Peyer's patch (tissue), 4 donors: ENCODE results near the gene TCIRG1. TPM values are rescaled to one million over a fixed set of nuclear protein-coding genes. Genes with fewer than 3 reads are reported as not detected.

Experiments used
- DNase-seq, 3 donors: peaks; one replicate each; pipeline ENCODE4 v3.0.0-alpha.2; 2017 to 2019
- H3K27ac ChIP-seq, 4 donors: fragments of 200-600 bp; sonication (generic); one replicate each; pipeline ENCODE4 v1.5.1; 2016 to 2019
- H3K27me3 ChIP-seq, 2 donors: fragments of 200-600 bp; sonication (generic); one replicate each; pipeline ENCODE4 v1.5.1; 2019
- H3K36me3 ChIP-seq, 3 donors: fragments of 200-600 bp; sonication (generic); one replicate each; pipeline ENCODE4 v1.5.1; 2016 to 2019
- H3K4me1 ChIP-seq, 4 donors: fragments of 200-600 bp; sonication (generic); one replicate each; pipeline ENCODE4 v1.5.1; 2016 to 2019
- H3K4me3 ChIP-seq, 4 donors: fragments of 200-600 bp; sonication (generic); 1 replicate in 3 of 4; 2 replicates in 1 of 4; pipeline ENCODE4 v1.5.1; 2016 to 2019; ENCODE audit warnings: mild to moderate bottlenecking in 1 of 4
- H3K9me3 ChIP-seq, 4 donors: fragments of 200-600 bp; sonication (generic); one replicate each; pipeline ENCODE4 v1.5.1; 2016 to 2019; ENCODE audit warnings: mild to moderate bottlenecking in 1 of 4
- CTCF ChIP-seq, 6 experiments: fragments of 450-650 bp in 4 of 6; fragments of 200-600 bp in 2 of 6; sonication (generic) in 1 of 6; IDR thresholded peaks; one replicate each; pipeline ENCODE4 v1.5.1; 2017 to 2019; ENCODE audit warnings: antibody characterized with exemption in 6 of 6, mild to moderate bottlenecking in 3 of 6, moderate library complexity in 1 of 6
- POLR2A ChIP-seq, 2 donors: fragments of 450-650 bp; IDR thresholded peaks; one replicate each; pipeline ENCODE4 v1.5.1; 2017; ENCODE audit warnings: antibody characterized with exemption in 2 of 2, mild to moderate bottlenecking in 2 of 2, moderate library complexity in 2 of 2
- total RNA-seq, 4 donors: library from RNA; depleted of rRNA; stranded (reverse); fragments of >200 nt; gene quantifications; one replicate each; pipeline ENCODE4 v1.1.0, GENCODE V29; 2016

Gene TCIRG1
- total RNA-seq, 4 donors from 2014 or later = 239 to 586 (median 464) TPM

GRCh38 chr11:68011051-68011943 lies 27.5 kb upstream of the TCIRG1 start:
- H3K9me3 ChIP-seq = no peaks in the 10 kb centered on the region
- DNase-seq = no peak
- peak overlapping the region; percentile 65 to 98 (median 90) for H3K27ac ChIP-seq
- H3K27me3 ChIP-seq = no peaks in the 10 kb centered on the region
- peaks cover 11 to 64% (median 17%) of the 10 kb centered on the region in 4 donors for H3K4me1 ChIP-seq
- TF ChIP-seq POLR2A (IDR thresholded peaks at IDR 0.05) = no peak
- no peak for TF ChIP-seq CTCF (IDR thresholded peaks at IDR 0.05)
- H3K36me3 ChIP-seq = no peaks in the 10 kb centered on the region
- H3K4me3 ChIP-seq = peak overlapping the region in 3 of 4 donors; percentile 23 to 48 (median 48)

- Histone ChIP-seq H3K27me3 (no peaks in the 10 kb centered on the region), H3K27ac (peak overlapping the region in 2 of 4 donors; percentile 10 to 91), H3K4me3 (no peak overlapping the region), H3K9me3 (no peaks in the 10 kb centered on the region), H3K36me3 (no peaks in the 10 kb centered on the region), H3K4me1 (peaks cover 11 to 71% (median 15%) of the 10 kb centered on the region in 4 donors)
- TF ChIP-seq CTCF (IDR thresholded peaks at IDR 0.05) = no peak
- TF ChIP-seq POLR2A (IDR thresholded peaks at IDR 0.05) = no peak
- no peak for DNase-seq
These were observed 26.6 kb upstream of the TCIRG1 start for GRCh38 chr11:68012044-68012842.

GRCh38 chr11:68012843-68013610 lies 25.8 kb upstream of the TCIRG1 start:
- Histone ChIP-seq H3K4me3 (no peak overlapping the region), H3K4me1 (peaks cover 11 to 68% (median 15%) of the 10 kb centered on the region in 4 donors), H3K9me3 (no peaks in the 10 kb centered on the region), H3K27me3 (no peaks in the 10 kb centered on the region), H3K27ac (peak overlapping the region in 3 of 4 donors; percentile 10 to 91 (median 79)), H3K36me3 (no peaks in the 10 kb centered on the region)
- no peak for TF ChIP-seq POLR2A (IDR thresholded peaks at IDR 0.05)
- TF ChIP-seq CTCF (IDR thresholded peaks at IDR 0.05) = no peak
- DNase-seq = no peak

GRCh38 chr11:68013611-68014156 lies 25.1 kb upstream of the TCIRG1 start:
- TF ChIP-seq CTCF (IDR thresholded peaks at IDR 0.05) = no peak
- no peak for TF ChIP-seq POLR2A (IDR thresholded peaks at IDR 0.05)
- no peaks in the 10 kb centered on the region for H3K36me3 ChIP-seq
- peaks cover 11 to 61% (median 14%) of the 10 kb centered on the region in 4 donors for H3K4me1 ChIP-seq
- DNase-seq = no peak
- H3K27ac ChIP-seq = peak overlapping the region in 3 of 4 donors; percentile 59 to 91 (median 79)
- H3K27me3 ChIP-seq = no peaks in the 10 kb centered on the region
- no peaks in the 10 kb centered on the region for H3K9me3 ChIP-seq
- H3K4me3 ChIP-seq = no peak overlapping the region
